ENCODE data around the gene FGFR3.

DNA sequence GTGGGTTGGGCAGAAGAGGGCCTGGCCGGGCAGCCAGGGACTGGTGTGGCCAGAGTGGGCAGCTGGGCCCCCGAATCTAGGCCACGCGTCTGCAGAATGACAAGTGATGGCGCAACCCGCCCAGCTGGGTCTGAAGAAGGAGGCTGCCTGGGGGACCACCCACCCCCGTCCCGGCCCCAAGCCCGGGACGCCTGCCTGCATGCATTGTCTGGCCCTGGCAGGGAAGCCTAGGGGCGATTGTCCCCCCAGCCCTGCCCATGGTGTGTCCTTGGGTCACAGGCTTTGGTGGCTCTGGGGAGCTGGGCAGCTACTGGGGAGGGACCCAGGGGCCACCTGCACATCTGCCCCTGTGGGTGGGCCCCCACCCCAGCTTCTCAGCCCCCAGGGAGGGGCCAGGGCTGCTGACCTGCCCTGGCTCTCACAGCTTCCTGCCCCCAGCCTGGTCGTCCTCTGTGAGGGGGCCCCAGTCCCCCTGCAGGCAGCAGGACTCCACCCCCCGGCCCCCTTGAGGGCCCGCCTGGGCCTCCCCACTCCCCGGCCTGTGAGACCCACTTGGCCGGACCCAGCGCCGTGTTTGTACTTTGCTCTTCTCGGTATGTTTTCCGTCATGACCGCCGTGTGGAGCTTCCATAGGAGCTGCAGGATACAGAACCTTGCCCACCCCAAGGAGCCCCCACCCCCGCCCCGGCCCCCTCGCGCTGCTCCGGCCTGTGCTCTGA is 4.9 kb downstream of the FGFR3 start:
- TF ChIP-seq, protein P1, sequence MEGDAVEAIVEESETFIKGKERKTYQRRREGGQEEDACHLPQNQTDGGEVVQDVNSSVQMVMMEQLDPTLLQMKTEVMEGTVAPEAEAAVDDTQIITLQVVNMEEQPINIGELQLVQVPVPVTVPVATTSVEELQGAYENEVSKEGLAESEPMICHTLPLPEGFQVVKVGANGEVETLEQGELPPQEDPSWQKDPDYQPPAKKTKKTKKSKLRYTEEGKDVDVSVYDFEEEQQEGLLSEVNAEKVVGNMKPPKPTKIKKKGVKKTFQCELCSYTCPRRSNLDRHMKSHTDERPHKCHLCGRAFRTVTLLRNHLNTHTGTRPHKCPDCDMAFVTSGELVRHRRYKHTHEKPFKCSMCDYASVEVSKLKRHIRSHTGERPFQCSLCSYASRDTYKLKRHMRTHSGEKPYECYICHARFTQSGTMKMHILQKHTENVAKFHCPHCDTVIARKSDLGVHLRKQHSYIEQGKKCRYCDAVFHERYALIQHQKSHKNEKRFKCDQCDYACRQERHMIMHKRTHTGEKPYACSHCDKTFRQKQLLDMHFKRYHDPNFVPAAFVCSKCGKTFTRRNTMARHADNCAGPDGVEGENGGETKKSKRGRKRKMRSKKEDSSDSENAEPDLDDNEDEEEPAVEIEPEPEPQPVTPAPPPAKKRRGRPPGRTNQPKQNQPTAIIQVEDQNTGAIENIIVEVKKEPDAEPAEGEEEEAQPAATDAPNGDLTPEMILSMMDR (IDR thresholded peaks at IDR 0.05) = no peak
- TF ChIP-seq EP300 (IDR thresholded peaks at IDR 0.05) (no peak), POLR2A (IDR thresholded peaks at IDR 0.05) (no peak), POLR2AphosphoS5 (IDR thresholded peaks at IDR 0.05) (no peak)

Measured in upper lobe of left lung (tissue), 4 donors.